ENCODE data around the gene CBX6. TPM values are rescaled to one million over a fixed set of nuclear protein-coding genes. Genes with fewer than 3 reads are reported as not detected.

CBX6 gene
- total RNA-seq, 1 donor from 2014 or later, result 16.0 TPM

- no peak for ATAC-seq
- DNase-seq (ENCODE audit: low spot score), result no peak
Measured at GRCh38 chr22:38842512-38843200, 29.4 kb downstream of the CBX6 start.

GRCh38 chr22:38841635-38842034, 30.4 kb downstream of the CBX6 start:
- ATAC-seq, result no peak
- DNase-seq (ENCODE audit: low spot score), result no peak

- ATAC-seq (no peak), DNase-seq (ENCODE audit: low spot score) (no peak)
Measured at GRCh38 chr22:38841211-38841610, 30.8 kb downstream of the CBX6 start.

- ATAC-seq, result no peak
Measured at GRCh38 chr22:38840129-38840528, 31.9 kb downstream of the CBX6 start.

GRCh38 chr22:38839686-38840085, 32.3 kb downstream of the CBX6 start:
- ATAC-seq (no peak), DNase-seq (ENCODE audit: low spot score) (no peak)

More at GRCh38 chr22:38840129-38840528, 31.9 kb downstream of the CBX6 start:
- no peak for DNase-seq (ENCODE audit: low spot score)

- DNase-seq (ENCODE audit: low spot score), result no peak
- ATAC-seq, result no peak
Measured at GRCh38 chr22:38837414-38837928, 34.5 kb downstream of the CBX6 start.

- no peak for ATAC-seq
- DNase-seq (ENCODE audit: low spot score), result no peak
Measured at GRCh38 chr22:38835888-38836301, 36.1 kb downstream of the CBX6 start.

- DNase-seq (ENCODE audit: low spot score) (no peak), ATAC-seq (no peak)
Measured at GRCh38 chr22:38834991-38835390, 37.0 kb downstream of the CBX6 start.

- DNase-seq (ENCODE audit: low spot score) (no peak), ATAC-seq (no peak)
Measured at GRCh38 chr22:38834215-38834953, 37.6 kb downstream of the CBX6 start.

- ATAC-seq (no peak), DNase-seq (ENCODE audit: low spot score) (no peak)
Measured at GRCh38 chr22:38833061-38833460, 39.0 kb downstream of the CBX6 start.

GRCh38 chr22:38832005-38832978, 39.7 kb downstream of the CBX6 start:
- ATAC-seq (no peak), DNase-seq (ENCODE audit: low spot score) (no peak)

GRCh38 chr22:38831166-38831945, 40.7 kb downstream of the CBX6 start:
- ATAC-seq (no peak), DNase-seq (ENCODE audit: low spot score) (no peak)

GRCh38 chr22:38830845-38831108, 41.2 kb downstream of the CBX6 start:
- ATAC-seq (no peak), DNase-seq (ENCODE audit: low spot score) (no peak)

GRCh38 chr22:38830026-38830844, 41.8 kb downstream of the CBX6 start:
- no peak for DNase-seq (ENCODE audit: low spot score)
- ATAC-seq, result no peak

- no peak for ATAC-seq
- no peak for DNase-seq (ENCODE audit: low spot score)
Measured at GRCh38 chr22:38829485-38829884, 42.5 kb downstream of the CBX6 start.

GRCh38 chr22:38828616-38829205, 43.3 kb downstream of the CBX6 start:
- DNase-seq (ENCODE audit: low spot score) (no peak), ATAC-seq (no peak)

- DNase-seq (ENCODE audit: low spot score) (no peak), ATAC-seq (no peak)
Measured at GRCh38 chr22:38828191-38828590, 43.8 kb downstream of the CBX6 start.

- ATAC-seq, result no peak
- DNase-seq (ENCODE audit: low spot score), result no peak
Measured at GRCh38 chr22:38827510-38827909, 44.5 kb downstream of the CBX6 start.

GRCh38 chr22:38826801-38827200, 45.2 kb downstream of the CBX6 start:
- no peak for ATAC-seq

More at GRCh38 chr22:38826801-38827200, 45.2 kb downstream of the CBX6 start:
- DNase-seq (ENCODE audit: low spot score), result no peak
